BLaER1 (cell line): ENCODE data around the gene FTH1.
A peak's percentile ranks its signal among the peaks of the same experiment; 100 is the strongest.

Experiments used
- H3K27ac ChIP-seq: shearing (Covaris generic); formaldehyde crosslinking; 2 replicates; pipeline ENCODE4 v1.8.1; 2022
- H3K27me3 ChIP-seq: shearing (Covaris generic); formaldehyde crosslinking; 2 replicates; pipeline ENCODE4 v1.8.1; 2022
- H3K36me3 ChIP-seq: shearing (Covaris generic); formaldehyde crosslinking; 2 replicates; pipeline ENCODE4 v1.8.1; 2022
- H3K4me1 ChIP-seq: shearing (Covaris generic); formaldehyde crosslinking; 2 replicates; pipeline ENCODE4 v1.8.1; 2022
- H3K4me2 ChIP-seq: shearing (Covaris generic); formaldehyde crosslinking; 2 replicates; pipeline ENCODE4 v1.8.1; 2022
- H3K4me3 ChIP-seq: shearing (Covaris generic); formaldehyde crosslinking; 2 replicates; pipeline ENCODE4 v1.8.1; 2022
- H3K9ac ChIP-seq: shearing (Covaris generic); formaldehyde crosslinking; 2 replicates; pipeline ENCODE4 v1.8.1; 2022
- H3K9me3 ChIP-seq: shearing (Covaris generic); formaldehyde crosslinking; 2 replicates; pipeline ENCODE4 v1.8.1; 2022
- H4K20me1 ChIP-seq: shearing (Covaris generic); formaldehyde crosslinking; 2 replicates; pipeline ENCODE4 v1.8.1; 2022
- Cebpa-rat ChIP-seq: shearing (Covaris generic); IDR thresholded peaks from 2 replicates; pipeline ENCODE4 v1.8.1; 2022

The FTH1 gene

GRCh38 chr11:61927501-61927900, 39.9 kb downstream of the FTH1 start:
- Histone ChIP-seq H3K27ac (no peak overlapping the region), H4K20me1 (no peaks in the 10 kb centered on the region), H3K9me3 (no peaks in the 10 kb centered on the region; the same call in 1 of the 2 replicates), H3K4me2 (no peak overlapping the region), H3K36me3 (no peaks in the 10 kb centered on the region), H3K4me3 (no peak overlapping the region), H3K27me3 (no peaks in the 10 kb centered on the region), H3K9ac (no peak overlapping the region), H3K4me1 (peaks cover 14% of the 10 kb centered on the region)
- no peak for TF ChIP-seq Cebpa-rat

DNA sequence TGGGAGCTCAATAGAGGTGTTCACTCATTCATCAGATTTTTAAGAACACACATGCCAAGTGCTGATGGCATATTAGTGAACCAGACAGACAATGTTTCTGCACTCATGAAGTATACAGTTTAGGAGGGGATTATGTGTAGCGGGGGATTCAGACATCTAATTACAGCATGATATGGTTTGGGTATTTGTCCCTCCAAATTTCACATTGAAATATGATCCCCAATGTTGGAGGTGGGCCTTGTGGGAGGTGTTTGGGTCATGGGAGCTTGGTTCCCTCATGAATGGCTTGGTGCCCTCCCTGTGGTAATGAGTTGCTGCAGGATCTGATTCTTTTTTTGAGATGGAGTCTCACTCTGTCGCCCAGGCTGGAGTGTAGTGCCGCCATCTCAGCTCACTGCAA, 41.2 kb downstream of the FTH1 start:
- H3K4me2 ChIP-seq: no peak overlapping the region
- TF ChIP-seq Cebpa-rat: no peak
- H3K36me3 ChIP-seq: no peaks in the 10 kb centered on the region
- no peak overlapping the region for H3K27ac ChIP-seq
- no peak overlapping the region for H3K4me3 ChIP-seq
- no peaks in the 10 kb centered on the region; the same call in 1 of the 2 replicates for H3K9me3 ChIP-seq
- no peaks in the 10 kb centered on the region for H4K20me1 ChIP-seq
- no peaks in the 10 kb centered on the region for H3K27me3 ChIP-seq
- H3K4me1 ChIP-seq: peaks cover 27% of the 10 kb centered on the region
- no peak overlapping the region for H3K9ac ChIP-seq

- H3K4me3 ChIP-seq: no peak overlapping the region
- H3K27me3 ChIP-seq: no peaks in the 10 kb centered on the region
- H3K36me3 ChIP-seq: no peaks in the 10 kb centered on the region
- peaks cover 29% of the 10 kb centered on the region for H3K4me1 ChIP-seq
- H3K9me3 ChIP-seq: no peaks in the 10 kb centered on the region; the same call in 1 of the 2 replicates
- no peak for TF ChIP-seq Cebpa-rat
- no peak overlapping the region for H3K9ac ChIP-seq
- H3K27ac ChIP-seq: no peak overlapping the region
- no peaks in the 10 kb centered on the region for H4K20me1 ChIP-seq
- H3K4me2 ChIP-seq: no peak overlapping the region
These were observed 41.7 kb downstream of the FTH1 start for GRCh38 chr11:61925736-61926135.

DNA sequence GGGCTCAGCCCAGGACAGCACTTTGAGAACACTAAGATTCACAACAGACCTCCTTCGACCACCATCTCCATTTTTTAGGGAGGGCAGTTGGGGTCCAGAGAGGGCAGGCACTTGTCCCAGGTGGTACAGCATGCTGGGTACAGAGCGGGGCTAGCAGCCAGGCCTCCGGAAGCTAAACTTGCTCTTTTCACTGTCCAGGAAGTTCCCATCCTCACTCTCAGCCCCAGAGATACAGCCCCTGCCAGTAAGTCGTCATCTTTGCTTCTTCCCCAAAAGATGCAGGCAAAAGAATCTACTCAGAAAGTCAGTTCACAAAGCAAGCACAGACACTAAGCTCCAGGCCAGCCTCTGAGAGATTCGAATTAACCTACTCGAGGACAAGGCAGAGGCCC, 43.4 kb downstream of the FTH1 start:
- H3K36me3 ChIP-seq: no peaks in the 10 kb centered on the region
- no peak overlapping the region for H3K27ac ChIP-seq
- peaks cover 14% of the 10 kb centered on the region for H3K27me3 ChIP-seq
- H3K4me3 ChIP-seq: no peak overlapping the region
- peaks cover 40% of the 10 kb centered on the region for H3K4me1 ChIP-seq
- TF ChIP-seq Cebpa-rat: no peak
- H3K9me3 ChIP-seq: no peaks in the 10 kb centered on the region; the same call in 1 of the 2 replicates
- no peaks in the 10 kb centered on the region for H4K20me1 ChIP-seq
- no peak overlapping the region for H3K9ac ChIP-seq
- H3K4me2 ChIP-seq: no peak overlapping the region

GRCh38 chr11:61923166-61924063, 44.0 kb downstream of the FTH1 start:
- no peak for TF ChIP-seq Cebpa-rat
- H3K27me3 ChIP-seq: peaks cover 21% of the 10 kb centered on the region
- H3K4me3 ChIP-seq: no peak overlapping the region
- H3K9ac ChIP-seq: no peak overlapping the region
- H4K20me1 ChIP-seq: no peaks in the 10 kb centered on the region
- no peaks in the 10 kb centered on the region; the same call in 1 of the 2 replicates for H3K9me3 ChIP-seq
- peaks cover 42% of the 10 kb centered on the region for H3K4me1 ChIP-seq
- H3K27ac ChIP-seq: no peak overlapping the region
- peak overlapping the region; percentile 63 for H3K4me2 ChIP-seq
- H3K36me3 ChIP-seq: no peaks in the 10 kb centered on the region

- H3K36me3 ChIP-seq: no peaks in the 10 kb centered on the region
- peak overlapping the region; percentile 63 for H3K4me2 ChIP-seq
- TF ChIP-seq Cebpa-rat: no peak
- peaks cover 44% of the 10 kb centered on the region for H3K4me1 ChIP-seq
- no peak overlapping the region for H3K4me3 ChIP-seq
- no peak overlapping the region for H3K9ac ChIP-seq
- H3K9me3 ChIP-seq: no peaks in the 10 kb centered on the region
- H3K27ac ChIP-seq: no peak overlapping the region
- peaks cover 29% of the 10 kb centered on the region for H3K27me3 ChIP-seq
- H4K20me1 ChIP-seq: no peaks in the 10 kb centered on the region
These were observed 44.9 kb downstream of the FTH1 start for GRCh38 chr11:61922539-61922938.

GRCh38 chr11:61921446-61921845, 46.0 kb downstream of the FTH1 start:
- no peak for TF ChIP-seq Cebpa-rat
- H4K20me1 ChIP-seq: no peaks in the 10 kb centered on the region
- no peak overlapping the region for H3K27ac ChIP-seq
- H3K4me2 ChIP-seq: peak overlapping the region; percentile 63; the same call in 1 of the 2 replicates
- no peak overlapping the region for H3K4me3 ChIP-seq
- H3K27me3 ChIP-seq: peaks cover 40% of the 10 kb centered on the region
- no peaks in the 10 kb centered on the region for H3K9me3 ChIP-seq
- H3K9ac ChIP-seq: no peak overlapping the region
- H3K36me3 ChIP-seq: no peaks in the 10 kb centered on the region
- H3K4me1 ChIP-seq: peaks cover 49% of the 10 kb centered on the region

- TF ChIP-seq Cebpa-rat: no peak
- peaks cover 49% of the 10 kb centered on the region for H3K4me1 ChIP-seq
These were observed 47.5 kb downstream of the FTH1 start for GRCh38 chr11:61919705-61920631.

DNA sequence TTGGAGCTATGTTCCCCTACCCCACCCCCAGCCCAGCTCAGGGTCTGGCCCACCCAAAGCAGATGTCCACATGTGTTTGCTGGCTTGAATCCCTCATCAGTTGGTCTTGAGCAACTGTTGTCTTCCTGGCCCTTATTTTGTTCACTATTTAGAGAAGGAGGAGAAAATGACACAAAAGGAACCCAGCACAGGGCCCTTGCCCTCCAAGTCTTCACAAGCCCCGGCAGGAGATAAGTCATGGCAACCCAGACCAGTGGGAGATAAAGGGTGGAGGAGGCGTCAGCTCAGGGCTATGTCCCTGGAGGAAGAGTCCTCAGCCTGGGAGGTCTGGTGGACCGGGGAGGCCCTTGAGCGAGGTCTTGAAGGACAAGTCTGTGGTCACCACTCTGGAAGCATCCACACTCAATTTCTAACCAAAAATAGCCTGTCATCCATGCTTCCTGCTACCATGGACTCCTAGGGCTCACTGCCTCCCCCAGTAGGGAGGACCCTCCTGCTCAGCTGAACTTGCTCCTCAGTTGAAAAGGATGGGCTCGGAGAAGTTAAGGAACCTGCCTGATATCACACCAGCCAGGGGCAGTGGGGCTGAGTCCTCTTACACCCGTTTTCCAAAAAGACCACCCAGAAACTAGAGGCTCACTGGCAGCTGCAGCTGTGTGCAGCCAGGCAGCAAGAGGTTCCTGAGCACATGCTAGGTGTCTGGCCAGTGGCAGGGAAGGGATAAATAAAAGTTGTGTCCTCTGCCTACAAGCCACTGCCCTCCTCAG, 48.3 kb downstream of the FTH1 start:
- H3K4me1 ChIP-seq: peaks cover 49% of the 10 kb centered on the region
- H3K9me3 ChIP-seq: no peaks in the 10 kb centered on the region
- no peaks in the 10 kb centered on the region for H4K20me1 ChIP-seq
- no peak overlapping the region for H3K27ac ChIP-seq
- H3K36me3 ChIP-seq: no peaks in the 10 kb centered on the region
- no peak overlapping the region for H3K4me3 ChIP-seq
- peak overlapping the region; percentile 20; the same call in 1 of the 2 replicates for H3K4me2 ChIP-seq
- no peak for TF ChIP-seq Cebpa-rat
- H3K9ac ChIP-seq: no peak overlapping the region
- peaks cover 64% of the 10 kb centered on the region for H3K27me3 ChIP-seq

More at GRCh38 chr11:61919705-61920631, 47.5 kb downstream of the FTH1 start:
- H3K36me3 ChIP-seq: no peaks in the 10 kb centered on the region
- no peak overlapping the region for H3K9ac ChIP-seq
- peak overlapping the region; percentile 20; the same call in 1 of the 2 replicates for H3K4me2 ChIP-seq
- peaks cover 55% of the 10 kb centered on the region for H3K27me3 ChIP-seq
- H4K20me1 ChIP-seq: no peaks in the 10 kb centered on the region
- no peak overlapping the region for H3K27ac ChIP-seq
- no peaks in the 10 kb centered on the region for H3K9me3 ChIP-seq
- H3K4me3 ChIP-seq: no peak overlapping the region
